H1 (cell line): Measurements from ENCODE around the gene CAPN8. TPM values are rescaled to one million over a fixed set of nuclear protein-coding genes. Genes with fewer than 3 reads are reported as not detected.

Experiments used
- CHD2 ChIP-seq: IDR thresholded peaks from 2 replicates; pipeline ENCODE4 v1.6.1; 2012; ENCODE audit warnings: low read length, improper control_type of control experiment
- NANOG ChIP-seq: IDR thresholded peaks from 2 replicates; pipeline ENCODE4 v1.6.1; 2011; ENCODE audit warnings: low read length, low read depth, mild to moderate bottlenecking, inconsistent platforms; ENCODE audit not compliant: insufficient read depth, poor library complexity, severe bottlenecking
- RXRA ChIP-seq: IDR thresholded peaks from 2 replicates; pipeline ENCODE4 v1.6.1; 2011; ENCODE audit warnings: low read depth, mild to moderate bottlenecking, low read length, moderate library complexity; ENCODE audit not compliant: insufficient read depth
- SUZ12 ChIP-seq: fragments of 200-600 bp; sonication (generic); IDR thresholded peaks from 2 replicates; pipeline ENCODE4 v1.6.1; 2012; ENCODE audit warnings: mild to moderate bottlenecking, inconsistent platforms, low read length, moderate library complexity, mixed read lengths
- polyA plus RNA-seq, 7 experiments: library from polyadenylated mRNA; depleted of rRNA in 3 of 7; stranded (reverse) in 5 of 7; unstranded in 2 of 7; fragments of >200 nt in 5 of 7; fragments of 200-250 nt in 2 of 7; gene quantifications; 1 replicate in 5 of 7; 2 replicates in 1 of 7; 4 replicates in 1 of 7; pipeline versions ENCODE4 v1.2.1 to v1.2.3, GENCODE V29; 2011 to 2013; ENCODE audit warnings: missing spikeins in 2 of 7, mixed read lengths in 2 of 7
- total RNA-seq: library from RNA; stranded (reverse); fragmentation: NEBNext Ultra II Directional; extraction: Animal tissue kit (Norgen Biotek cat#: 25700); gene quantifications from 2 replicates; pipeline ENCODE4 v1.2.1, GENCODE V29; 2021

CAPN8 gene
- total and polyA plus RNA-seq, 2 of the 8 experiments (the other 6 are each of a cell fraction or from before 2014, with no cell fraction given) = 0.20 to 0.26 TPM

DNA sequence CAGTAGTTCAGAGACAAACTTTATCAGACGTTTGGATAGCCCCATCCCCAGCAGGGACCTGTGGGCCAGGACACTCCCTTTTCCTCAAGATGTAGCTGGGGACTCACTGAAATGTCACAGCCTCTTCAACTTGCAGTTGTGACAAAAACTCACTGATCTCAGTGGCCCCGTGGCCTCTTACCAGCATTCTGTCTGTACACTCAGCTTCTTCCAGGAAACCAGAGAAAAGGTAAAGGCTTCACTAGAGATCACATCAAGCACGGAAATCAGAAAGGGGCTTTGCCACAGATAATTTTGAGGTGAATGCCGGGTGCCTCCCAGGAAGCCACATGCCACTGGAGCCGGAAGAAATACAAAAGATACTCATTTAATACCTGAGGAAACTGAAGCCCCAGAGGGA lies 150.1 kb downstream of the CAPN8 start (continued):
- TF ChIP-seq NANOG (no peak), CHD2 (no peak), SUZ12 (no peak), RXRA (no peak)
- TF ChIP-seq, all 59 proteins: peak for 0
